ENCODE measurements around the gene ADGRG3. TPM values are rescaled to one million over a fixed set of nuclear protein-coding genes. Genes with fewer than 3 reads are reported as not detected.

The ADGRG3 gene
- total RNA-seq, 1 donor from 2014 or later, result 7.7 TPM

GRCh38 chr16:57703416-57704010 lies 35.4 kb downstream of the ADGRG3 start:
- Histone ChIP-seq H3K9me3 (no peaks in the 10 kb centered on the region), H3K4me3 (no peak overlapping the region), H3K27me3 (ENCODE audit: low read depth) (no peaks in the 10 kb centered on the region), H3K4me1 (no peaks in the 10 kb centered on the region), H3K27ac (no peak overlapping the region), H3K36me3 (no peaks in the 10 kb centered on the region)
- DNase-seq (no peak), ATAC-seq (no peak)
- no peak for TF ChIP-seq CTCF (IDR thresholded peaks at IDR 0.05)
- intact Hi-C loops (cut with DNase I), result no loop called here

- H3K4me1 ChIP-seq, result no peaks in the 10 kb centered on the region
- H3K27me3 ChIP-seq (ENCODE audit: low read depth), result no peaks in the 10 kb centered on the region
- H3K9me3 ChIP-seq, result no peaks in the 10 kb centered on the region
- TF ChIP-seq CTCF (IDR thresholded peaks at IDR 0.05), result no peak
- ATAC-seq, result no peak
- no peaks in the 10 kb centered on the region for H3K36me3 ChIP-seq
- no peak overlapping the region for H3K4me3 ChIP-seq
- intact Hi-C loops (cut with DNase I), result no loop called here
- no peak overlapping the region for H3K27ac ChIP-seq
- DNase-seq, result no peak
Measured at GRCh38 chr16:57704011-57704904, 36.2 kb downstream of the ADGRG3 start.

GRCh38 chr16:57704905-57705852 lies 37.1 kb downstream of the ADGRG3 start:
- intact Hi-C loops (cut with DNase I), result no loop called here
- H3K4me1 ChIP-seq, result no peaks in the 10 kb centered on the region
- no peak overlapping the region for H3K4me3 ChIP-seq
- H3K27ac ChIP-seq, result no peak overlapping the region
- TF ChIP-seq CTCF (IDR thresholded peaks at IDR 0.05), result no peak
- ATAC-seq (no peak), DNase-seq (no peak)
- no peaks in the 10 kb centered on the region for H3K36me3 ChIP-seq
- no peaks in the 10 kb centered on the region for H3K27me3 ChIP-seq (ENCODE audit: low read depth)
- H3K9me3 ChIP-seq, result no peaks in the 10 kb centered on the region

GRCh38 chr16:57706717-57707116 lies 38.6 kb downstream of the ADGRG3 start:
- intact Hi-C loops (cut with DNase I), result no loop called here
- TF ChIP-seq CTCF (IDR thresholded peaks at IDR 0.05), result no peak
- Histone ChIP-seq H3K9me3 (no peaks in the 10 kb centered on the region), H3K27ac (no peak overlapping the region), H3K4me3 (no peak overlapping the region), H3K4me1 (no peaks in the 10 kb centered on the region), H3K27me3 (ENCODE audit: low read depth) (no peaks in the 10 kb centered on the region), H3K36me3 (no peaks in the 10 kb centered on the region)
- DNase-seq (no peak), ATAC-seq (no peak)

GRCh38 chr16:57707331-57707730 lies 39.2 kb downstream of the ADGRG3 start:
- DNase-seq, result no peak
- Histone ChIP-seq H3K36me3 (no peaks in the 10 kb centered on the region), H3K27ac (no peak overlapping the region), H3K9me3 (no peaks in the 10 kb centered on the region), H3K27me3 (ENCODE audit: low read depth) (no peaks in the 10 kb centered on the region), H3K4me3 (no peak overlapping the region), H3K4me1 (no peaks in the 10 kb centered on the region)
- TF ChIP-seq CTCF (IDR thresholded peaks at IDR 0.05), result no peak
- intact Hi-C loops (cut with DNase I), result no loop called here
- ATAC-seq, result no peak
